Panc1 (cell line): ENCODE measurements around the gene ZNF334.

Experiments
- POLR2AphosphoS5 ChIP-seq: IDR thresholded peaks from 2 replicates; pipeline ENCODE4 v1.6.1; 2012; ENCODE audit warnings: mild to moderate bottlenecking, low read depth, low read length, moderate library complexity
- SIN3A ChIP-seq: IDR thresholded peaks from 2 replicates; pipeline ENCODE4 v1.6.1; 2012; ENCODE audit warnings: low read depth, mild to moderate bottlenecking, low read length, moderate library complexity, borderline replicate concordance; ENCODE audit not compliant: insufficient read depth
- TF ChIP-seq, protein P1 (sequence below): fragments of 450-650 bp; IDR thresholded peaks from 2 replicates; pipeline ENCODE4 v1.5.1; 2017; ENCODE audit warnings: mild to moderate bottlenecking
- TF ChIP-seq, protein P2 (sequence below), 2 experiments: IDR thresholded peaks; 2 replicates each; pipeline ENCODE4 v1.6.1; 2011 to 2012; ENCODE audit warnings: low read depth in 2 of 2, control low read depth in 1 of 2, low read length in 1 of 2, mild to moderate bottlenecking in 1 of 2, moderate library complexity in 1 of 2; ENCODE audit not compliant: insufficient read depth in 1 of 2

DNA sequence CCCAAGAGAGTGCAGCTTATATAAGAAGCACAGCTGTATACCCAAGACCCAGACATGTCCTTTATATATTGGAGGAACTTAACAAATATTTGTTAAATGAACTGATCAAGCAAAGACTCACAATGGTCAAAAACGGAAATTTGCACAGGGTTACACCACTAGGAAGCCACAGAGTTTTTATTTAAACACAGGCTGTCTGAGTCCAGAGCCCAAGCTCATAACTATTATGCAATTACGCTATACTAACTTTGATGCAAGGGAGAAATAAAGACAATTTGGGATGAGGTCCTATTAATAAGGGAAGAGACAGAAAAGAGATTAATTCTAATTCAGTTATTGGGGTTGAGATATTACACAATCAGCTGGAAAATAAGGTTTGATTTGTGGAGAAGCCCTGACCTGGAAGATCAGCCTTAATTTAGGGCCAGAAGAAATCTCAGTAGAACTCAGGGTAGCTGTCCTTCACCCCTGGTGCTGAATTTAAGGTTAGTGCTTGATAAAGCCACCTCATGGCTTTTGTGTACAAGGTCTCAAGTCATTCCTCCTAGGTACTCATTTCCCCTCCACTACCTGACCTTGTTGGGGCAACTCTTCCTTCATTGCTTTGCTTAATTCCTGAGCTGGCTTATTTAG, 10.5 kb upstream of the ZNF334 start:
- TF ChIP-seq, protein P1, sequence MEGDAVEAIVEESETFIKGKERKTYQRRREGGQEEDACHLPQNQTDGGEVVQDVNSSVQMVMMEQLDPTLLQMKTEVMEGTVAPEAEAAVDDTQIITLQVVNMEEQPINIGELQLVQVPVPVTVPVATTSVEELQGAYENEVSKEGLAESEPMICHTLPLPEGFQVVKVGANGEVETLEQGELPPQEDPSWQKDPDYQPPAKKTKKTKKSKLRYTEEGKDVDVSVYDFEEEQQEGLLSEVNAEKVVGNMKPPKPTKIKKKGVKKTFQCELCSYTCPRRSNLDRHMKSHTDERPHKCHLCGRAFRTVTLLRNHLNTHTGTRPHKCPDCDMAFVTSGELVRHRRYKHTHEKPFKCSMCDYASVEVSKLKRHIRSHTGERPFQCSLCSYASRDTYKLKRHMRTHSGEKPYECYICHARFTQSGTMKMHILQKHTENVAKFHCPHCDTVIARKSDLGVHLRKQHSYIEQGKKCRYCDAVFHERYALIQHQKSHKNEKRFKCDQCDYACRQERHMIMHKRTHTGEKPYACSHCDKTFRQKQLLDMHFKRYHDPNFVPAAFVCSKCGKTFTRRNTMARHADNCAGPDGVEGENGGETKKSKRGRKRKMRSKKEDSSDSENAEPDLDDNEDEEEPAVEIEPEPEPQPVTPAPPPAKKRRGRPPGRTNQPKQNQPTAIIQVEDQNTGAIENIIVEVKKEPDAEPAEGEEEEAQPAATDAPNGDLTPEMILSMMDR: no peak
- TF ChIP-seq, protein P2, sequence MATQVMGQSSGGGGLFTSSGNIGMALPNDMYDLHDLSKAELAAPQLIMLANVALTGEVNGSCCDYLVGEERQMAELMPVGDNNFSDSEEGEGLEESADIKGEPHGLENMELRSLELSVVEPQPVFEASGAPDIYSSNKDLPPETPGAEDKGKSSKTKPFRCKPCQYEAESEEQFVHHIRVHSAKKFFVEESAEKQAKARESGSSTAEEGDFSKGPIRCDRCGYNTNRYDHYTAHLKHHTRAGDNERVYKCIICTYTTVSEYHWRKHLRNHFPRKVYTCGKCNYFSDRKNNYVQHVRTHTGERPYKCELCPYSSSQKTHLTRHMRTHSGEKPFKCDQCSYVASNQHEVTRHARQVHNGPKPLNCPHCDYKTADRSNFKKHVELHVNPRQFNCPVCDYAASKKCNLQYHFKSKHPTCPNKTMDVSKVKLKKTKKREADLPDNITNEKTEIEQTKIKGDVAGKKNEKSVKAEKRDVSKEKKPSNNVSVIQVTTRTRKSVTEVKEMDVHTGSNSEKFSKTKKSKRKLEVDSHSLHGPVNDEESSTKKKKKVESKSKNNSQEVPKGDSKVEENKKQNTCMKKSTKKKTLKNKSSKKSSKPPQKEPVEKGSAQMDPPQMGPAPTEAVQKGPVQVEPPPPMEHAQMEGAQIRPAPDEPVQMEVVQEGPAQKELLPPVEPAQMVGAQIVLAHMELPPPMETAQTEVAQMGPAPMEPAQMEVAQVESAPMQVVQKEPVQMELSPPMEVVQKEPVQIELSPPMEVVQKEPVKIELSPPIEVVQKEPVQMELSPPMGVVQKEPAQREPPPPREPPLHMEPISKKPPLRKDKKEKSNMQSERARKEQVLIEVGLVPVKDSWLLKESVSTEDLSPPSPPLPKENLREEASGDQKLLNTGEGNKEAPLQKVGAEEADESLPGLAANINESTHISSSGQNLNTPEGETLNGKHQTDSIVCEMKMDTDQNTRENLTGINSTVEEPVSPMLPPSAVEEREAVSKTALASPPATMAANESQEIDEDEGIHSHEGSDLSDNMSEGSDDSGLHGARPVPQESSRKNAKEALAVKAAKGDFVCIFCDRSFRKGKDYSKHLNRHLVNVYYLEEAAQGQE (IDR thresholded peaks at IDR 0.05; ENCODE audit: insufficient read depth in 1 of 2, low read depth in 2 of 2, low read length in 1 of 2): peak; percentile 76 to 82
- TF ChIP-seq POLR2AphosphoS5 (no peak), SIN3A (no peak)
